GM21825 (cell line): ENCODE results near the gene CNN3.

ENCODE experiments used
- ATAC-seq: cut with Tn5 transposase; IDR thresholded peaks from one replicate; pipeline ENCODE4 v1.9.1; 2021; ENCODE audit warnings: mild to moderate bottlenecking, moderate library complexity; ENCODE audit not compliant: unreplicated experiment

Gene CNN3

GRCh38 chr1:94888201-94888600 is 38.7 kb downstream of the CNN3 start:
- no peak for ATAC-seq

DNA sequence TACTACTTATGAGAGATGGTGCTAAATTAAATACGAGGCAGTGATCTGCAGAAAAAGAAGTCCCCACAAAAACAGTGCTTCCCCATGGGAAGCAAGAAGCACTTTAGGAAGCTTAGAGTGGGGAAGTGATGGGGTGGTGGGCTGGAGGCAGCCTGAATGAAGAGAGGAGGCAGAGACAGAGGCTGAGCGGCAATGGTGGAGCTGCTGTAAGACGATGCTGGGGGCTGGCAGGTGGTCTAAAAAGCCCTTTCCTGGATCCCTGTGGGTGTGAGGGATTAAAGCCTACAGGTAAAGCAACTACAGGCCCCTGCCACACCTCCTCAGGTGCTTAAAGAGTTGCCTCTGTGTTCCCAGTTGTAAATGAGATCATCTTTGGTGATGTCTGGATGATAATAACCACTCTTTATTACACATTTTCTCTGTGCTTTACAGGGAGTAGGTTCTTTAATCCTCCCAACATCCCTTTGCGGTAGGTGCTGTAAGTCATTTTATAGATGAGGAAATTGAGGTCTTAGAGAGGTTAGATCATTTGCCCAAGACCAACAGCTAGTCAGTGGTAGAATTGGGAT is 39.2 kb downstream of the CNN3 start:
- ATAC-seq: no peak

GRCh38 chr1:94887106-94887505 is 39.8 kb downstream of the CNN3 start:
- no peak for ATAC-seq

DNA sequence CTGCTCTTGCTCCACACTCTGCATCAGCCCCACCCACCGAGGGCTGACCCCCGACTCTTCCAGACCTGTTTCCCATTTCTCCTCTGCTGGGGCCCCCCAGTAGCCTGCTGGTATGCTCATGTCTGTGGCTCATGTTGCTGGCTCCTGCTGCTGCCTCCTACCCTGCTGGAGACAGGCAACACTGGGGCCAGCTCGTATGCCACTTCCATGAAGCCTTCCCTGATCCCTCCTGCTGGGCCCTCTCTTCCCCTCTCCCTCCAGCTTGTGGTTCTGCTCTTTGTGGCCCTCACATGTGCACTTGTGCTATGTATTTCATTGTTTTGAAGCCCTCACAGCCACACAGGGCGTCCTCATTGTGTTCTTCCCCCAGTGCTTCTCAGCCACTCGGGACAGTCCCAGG is 40.5 kb downstream of the CNN3 start:
- ATAC-seq: no peak

DNA sequence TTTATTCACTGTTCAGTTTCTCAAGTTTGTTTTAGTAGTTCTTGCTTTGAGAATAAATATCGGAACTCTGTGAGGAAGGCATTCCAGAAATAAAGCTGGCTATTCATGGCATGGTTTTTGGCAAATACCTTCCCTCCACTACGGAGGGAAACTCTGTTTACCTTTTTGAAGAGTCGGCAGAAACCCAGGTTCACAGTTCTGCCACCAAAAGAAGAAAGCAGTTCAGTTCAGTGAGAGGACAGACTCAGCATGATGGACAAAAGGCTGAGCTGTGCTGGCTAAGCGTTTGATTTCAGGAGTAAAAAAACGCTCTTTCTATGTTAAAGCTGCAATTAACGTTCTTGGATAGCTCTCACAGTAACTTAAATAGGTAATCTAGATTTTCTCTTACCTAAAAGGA is 42.4 kb downstream of the CNN3 start:
- no peak for ATAC-seq

DNA sequence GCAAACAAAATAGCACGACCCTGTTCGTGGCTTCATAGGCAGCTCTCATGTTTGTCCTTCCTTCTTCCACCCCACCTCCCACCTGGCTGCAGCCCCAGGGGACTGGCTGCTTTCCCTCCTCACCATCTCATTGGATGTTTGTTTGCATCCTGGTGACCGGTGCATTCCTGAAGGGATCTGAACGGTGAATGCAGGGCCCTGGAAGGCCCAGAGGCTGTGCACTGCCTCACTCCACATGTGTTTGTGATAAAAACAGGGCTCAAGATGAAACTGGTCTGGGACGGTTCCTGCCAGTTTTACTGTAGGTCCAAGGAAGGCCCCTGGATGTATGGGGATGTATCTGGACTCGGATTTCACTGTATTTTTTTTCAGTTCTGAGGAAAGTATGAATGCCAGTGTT is 42.8 kb downstream of the CNN3 start:
- ATAC-seq: no peak

GRCh38 chr1:94883691-94884090 is 43.2 kb downstream of the CNN3 start:
- ATAC-seq: no peak

GRCh38 chr1:94878329-94878728 is 48.6 kb downstream of the CNN3 start:
- no peak for ATAC-seq

DNA sequence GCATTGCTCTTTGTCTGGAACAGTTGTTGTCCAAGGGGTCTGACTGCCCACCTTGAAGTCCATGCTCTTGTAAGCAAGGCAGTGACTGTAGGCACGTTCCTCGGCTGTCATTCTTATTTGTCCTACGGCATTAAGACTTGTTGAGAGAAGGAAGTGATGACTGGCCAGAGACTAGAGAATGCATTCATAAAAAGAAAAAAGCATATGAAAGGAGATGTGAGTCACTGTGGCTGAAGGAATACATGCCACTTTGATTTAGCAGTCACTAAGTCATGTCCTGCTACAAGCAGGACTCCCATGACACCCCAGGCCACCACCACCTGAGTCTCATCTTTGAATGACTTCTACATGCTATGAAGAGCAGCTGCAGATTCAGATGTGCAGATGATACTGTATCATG is 50.5 kb downstream of the CNN3 start:
- no peak for ATAC-seq

GRCh38 chr1:94875794-94876193 is 51.1 kb downstream of the CNN3 start:
- ATAC-seq: no peak

GRCh38 chr1:94874423-94874822 is 52.5 kb downstream of the CNN3 start:
- no peak for ATAC-seq

DNA sequence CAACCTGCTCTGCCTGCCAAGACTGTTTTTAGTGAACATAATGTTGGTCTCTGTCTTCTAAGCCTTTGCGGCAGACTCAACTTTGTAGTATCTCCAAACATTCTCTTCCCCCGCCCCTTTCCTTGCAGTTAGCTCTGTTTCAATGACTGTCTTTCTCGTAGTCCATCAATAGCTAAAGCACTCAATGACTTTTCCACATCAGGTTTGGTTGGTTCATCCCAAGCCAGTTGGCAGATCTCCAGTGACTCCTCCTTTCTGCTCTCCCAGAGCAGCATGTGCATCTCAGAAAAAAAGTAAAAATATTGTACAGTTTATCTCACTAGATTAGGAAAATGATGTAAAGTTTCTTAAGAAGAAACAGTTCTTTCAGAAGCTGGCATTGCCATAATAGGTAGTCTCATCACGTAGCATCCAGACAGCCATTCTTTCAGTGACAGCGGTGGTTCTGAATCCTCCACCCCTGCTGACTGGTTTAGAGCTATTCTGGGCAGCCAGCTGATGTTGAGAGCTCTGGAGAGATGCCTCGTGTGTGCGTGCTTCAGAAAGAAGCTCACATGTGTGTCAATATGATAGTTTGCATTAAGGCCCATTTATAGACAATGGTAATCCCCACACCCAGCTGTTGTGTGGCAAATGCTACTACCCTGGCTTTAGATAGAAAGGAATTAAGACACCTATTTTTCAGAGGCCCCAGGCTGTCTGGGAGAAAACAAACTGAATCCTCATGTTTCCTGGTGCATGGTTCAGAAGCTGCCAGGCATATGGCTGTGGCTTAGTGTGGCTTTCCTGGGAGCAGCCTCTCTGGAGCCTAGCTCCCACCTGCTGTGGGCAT is 53.2 kb downstream of the CNN3 start:
- no peak for ATAC-seq

DNA sequence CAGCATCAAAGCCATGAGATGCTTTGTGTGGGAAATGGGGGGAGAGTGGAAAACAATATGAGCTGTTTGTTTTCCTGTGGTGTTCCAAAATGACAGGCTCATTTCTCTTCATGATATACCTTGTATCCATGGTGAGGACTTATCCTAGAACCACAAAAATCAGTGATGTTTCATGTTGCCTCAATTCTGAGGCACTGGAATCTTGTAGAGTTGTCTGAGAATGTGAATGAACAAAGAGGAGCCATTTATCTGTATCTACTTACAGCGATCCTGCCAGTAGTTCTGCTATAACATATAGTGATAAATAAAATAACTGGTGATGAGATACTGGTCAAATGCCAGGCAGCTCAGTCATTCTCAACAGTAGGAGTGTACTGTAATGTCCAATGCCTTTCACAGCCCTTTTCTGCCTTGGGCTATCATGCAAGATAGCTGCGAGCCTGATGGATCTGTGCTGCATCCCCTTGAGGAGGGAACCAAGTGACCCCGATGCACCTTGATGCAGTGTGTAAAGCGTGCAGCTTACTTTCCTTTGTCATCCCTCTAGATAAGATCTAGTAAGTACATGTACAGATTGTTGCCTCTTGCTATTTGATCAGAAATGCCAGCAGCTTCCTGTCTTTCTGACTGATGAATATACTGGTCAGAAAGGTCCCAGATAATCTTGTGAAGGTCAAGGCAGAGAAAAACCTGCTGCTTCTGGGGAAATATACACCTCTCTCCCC is 54.0 kb downstream of the CNN3 start:
- no peak for ATAC-seq

GRCh38 chr1:94871031-94871430 is 55.9 kb downstream of the CNN3 start:
- no peak for ATAC-seq

GRCh38 chr1:94866164-94866807 is 60.6 kb downstream of the CNN3 start:
- no peak for ATAC-seq

GRCh38 chr1:94865360-94865759 is 61.5 kb downstream of the CNN3 start:
- ATAC-seq: no peak

DNA sequence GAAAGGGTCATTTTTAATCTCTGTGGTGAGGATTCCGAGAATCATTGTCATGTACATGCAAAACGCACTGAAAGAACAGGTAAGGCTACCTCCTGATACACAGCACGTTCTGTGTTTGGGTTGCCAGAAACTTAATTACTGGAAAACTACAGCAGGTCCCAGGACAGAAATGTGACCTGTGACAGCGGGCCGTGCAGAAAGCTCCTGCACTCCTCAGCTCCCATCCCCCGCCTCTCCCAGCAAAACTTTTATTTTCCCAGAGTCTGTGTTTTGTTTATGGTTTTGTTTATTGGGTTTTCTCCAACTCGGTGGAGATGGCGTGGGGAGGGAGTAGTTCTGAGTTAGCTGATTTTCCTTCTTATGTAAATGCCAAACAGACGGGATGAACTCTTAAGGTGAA is 62.1 kb downstream of the CNN3 start:
- ATAC-seq: no peak

GRCh38 chr1:94863919-94864318 is 63.0 kb downstream of the CNN3 start:
- ATAC-seq: no peak

GRCh38 chr1:94863297-94863911 is 63.5 kb downstream of the CNN3 start:
- ATAC-seq: no peak

- no peak for ATAC-seq
Measured at GRCh38 chr1:94862718-94863117, 64.2 kb downstream of the CNN3 start.

GRCh38 chr1:94859174-94859573 is 67.7 kb downstream of the CNN3 start:
- ATAC-seq: no peak
